NCI-H2107 (cell line): ENCODE results near the gene UCHL5.

ENCODE experiments used
- DNase-seq: peaks from one replicate; lab custom pipeline; 2025; lab: John Stamatoyannopoulos, UW

Gene UCHL5

GRCh38 chr1:192967211-192967877 is 91.8 kb downstream of the UCHL5 start:
- no peak for DNase-seq

GRCh38 chr1:192966073-192966472 is 93.1 kb downstream of the UCHL5 start:
- DNase-seq = no peak

GRCh38 chr1:192962901-192963300 is 96.3 kb downstream of the UCHL5 start:
- DNase-seq = no peak
